IPS-15b (cell line): Measurements from ENCODE around the gene GNL3.

Experiments
- H3K27me3 ChIP-seq: one replicate; pipeline ENCODE4 v1.6.1; 2013; ENCODE audit warnings: low read length; ENCODE audit not compliant: control insufficient read depth, insufficient read depth
- H3K36me3 ChIP-seq: one replicate; pipeline ENCODE4 v1.6.1; 2013; ENCODE audit warnings: low read length; ENCODE audit not compliant: control insufficient read depth, insufficient read depth
- H3K4me1 ChIP-seq: one replicate; pipeline ENCODE4 v1.6.1; 2013; ENCODE audit warnings: mild to moderate bottlenecking, low read length; ENCODE audit not compliant: control insufficient read depth, insufficient read depth
- H3K4me3 ChIP-seq: one replicate; pipeline ENCODE4 v1.5.1; 2013; ENCODE audit warnings: low read depth, low read length
- H3K9ac ChIP-seq: one replicate; pipeline ENCODE4 v1.6.1; 2013; ENCODE audit warnings: low read depth, mild to moderate bottlenecking, low read length
- H3K9me3 ChIP-seq: one replicate; pipeline ENCODE4 v1.6.1; 2013; ENCODE audit warnings: mild to moderate bottlenecking, low read length; ENCODE audit not compliant: control insufficient read depth, insufficient read depth

Gene GNL3

GRCh38 chr3:52707585-52707984 lies 21.8 kb downstream of the GNL3 start:
- Histone ChIP-seq H3K9me3 (no peaks in the 10 kb centered on the region), H3K36me3 (no peaks in the 10 kb centered on the region), H3K27me3 (no peaks in the 10 kb centered on the region), H3K9ac (no peak overlapping the region), H3K4me1 (no peaks in the 10 kb centered on the region), H3K4me3 (peak overlapping the region; percentile 98)

GRCh38 chr3:52710512-52710911 lies 24.7 kb downstream of the GNL3 start:
- no peak overlapping the region for H3K4me3 ChIP-seq
- no peak overlapping the region for H3K9ac ChIP-seq
- no peaks in the 10 kb centered on the region for H3K27me3 ChIP-seq
- no peaks in the 10 kb centered on the region for H3K4me1 ChIP-seq
- H3K36me3 ChIP-seq: no peaks in the 10 kb centered on the region
- no peaks in the 10 kb centered on the region for H3K9me3 ChIP-seq

- Histone ChIP-seq H3K36me3 (no peaks in the 10 kb centered on the region), H3K4me3 (no peak overlapping the region), H3K27me3 (no peaks in the 10 kb centered on the region), H3K4me1 (no peaks in the 10 kb centered on the region), H3K9ac (no peak overlapping the region), H3K9me3 (no peaks in the 10 kb centered on the region)
Measured at GRCh38 chr3:52712291-52713212, 26.7 kb downstream of the GNL3 start.

GRCh38 chr3:52714335-52715302 lies 28.8 kb downstream of the GNL3 start:
- Histone ChIP-seq H3K9me3 (no peaks in the 10 kb centered on the region), H3K36me3 (no peaks in the 10 kb centered on the region), H3K9ac (no peak overlapping the region), H3K4me1 (no peaks in the 10 kb centered on the region), H3K4me3 (peak overlapping the region; percentile 71), H3K27me3 (no peaks in the 10 kb centered on the region)

GRCh38 chr3:52715714-52716305 lies 30.0 kb downstream of the GNL3 start:
- Histone ChIP-seq H3K36me3 (no peaks in the 10 kb centered on the region), H3K9ac (no peak overlapping the region), H3K27me3 (no peaks in the 10 kb centered on the region), H3K9me3 (no peaks in the 10 kb centered on the region), H3K4me3 (no peak overlapping the region), H3K4me1 (no peaks in the 10 kb centered on the region)

GRCh38 chr3:52719618-52720017 lies 33.8 kb downstream of the GNL3 start:
- no peak overlapping the region for H3K4me3 ChIP-seq
- H3K9ac ChIP-seq: no peak overlapping the region
- H3K4me1 ChIP-seq: no peaks in the 10 kb centered on the region
- no peaks in the 10 kb centered on the region for H3K27me3 ChIP-seq
- H3K36me3 ChIP-seq: no peaks in the 10 kb centered on the region
- H3K9me3 ChIP-seq: no peaks in the 10 kb centered on the region

- H3K9me3 ChIP-seq: no peaks in the 10 kb centered on the region
- no peaks in the 10 kb centered on the region for H3K27me3 ChIP-seq
- H3K9ac ChIP-seq: no peak overlapping the region
- no peak overlapping the region for H3K4me3 ChIP-seq
- no peaks in the 10 kb centered on the region for H3K4me1 ChIP-seq
- H3K36me3 ChIP-seq: no peaks in the 10 kb centered on the region
Measured at GRCh38 chr3:52721002-52721729, 35.3 kb downstream of the GNL3 start.

GRCh38 chr3:52721730-52722008 lies 35.8 kb downstream of the GNL3 start:
- no peaks in the 10 kb centered on the region for H3K27me3 ChIP-seq
- H3K9me3 ChIP-seq: no peaks in the 10 kb centered on the region
- no peak overlapping the region for H3K9ac ChIP-seq
- no peak overlapping the region for H3K4me3 ChIP-seq
- H3K36me3 ChIP-seq: no peaks in the 10 kb centered on the region
- H3K4me1 ChIP-seq: no peaks in the 10 kb centered on the region

- no peaks in the 10 kb centered on the region for H3K9me3 ChIP-seq
- H3K27me3 ChIP-seq: no peaks in the 10 kb centered on the region
- no peaks in the 10 kb centered on the region for H3K36me3 ChIP-seq
- no peaks in the 10 kb centered on the region for H3K4me1 ChIP-seq
- no peak overlapping the region for H3K4me3 ChIP-seq
- H3K9ac ChIP-seq: no peak overlapping the region
Measured at GRCh38 chr3:52722491-52722890, 36.7 kb downstream of the GNL3 start.

GRCh38 chr3:52723935-52724334 lies 38.1 kb downstream of the GNL3 start:
- H3K9me3 ChIP-seq: no peaks in the 10 kb centered on the region
- H3K36me3 ChIP-seq: no peaks in the 10 kb centered on the region
- no peak overlapping the region for H3K4me3 ChIP-seq
- no peaks in the 10 kb centered on the region for H3K27me3 ChIP-seq
- no peak overlapping the region for H3K9ac ChIP-seq
- H3K4me1 ChIP-seq: no peaks in the 10 kb centered on the region

- Histone ChIP-seq H3K9me3 (no peaks in the 10 kb centered on the region), H3K4me1 (no peaks in the 10 kb centered on the region), H3K9ac (no peak overlapping the region), H3K36me3 (no peaks in the 10 kb centered on the region), H3K27me3 (no peaks in the 10 kb centered on the region), H3K4me3 (no peak overlapping the region)
Measured at GRCh38 chr3:52724511-52724910, 38.7 kb downstream of the GNL3 start.
